ENCODE data around the gene MOG. TPM values are rescaled to one million over a fixed set of nuclear protein-coding genes. Genes with fewer than 3 reads are reported as not detected.

Gene MOG
- total RNA-seq, 1 experiment from 2014 or later: not detected

- Histone ChIP-seq H3K9me3 (replicated peaks) (no peaks in the 10 kb centered on the region), H3K4me1 (replicated peaks) (no peaks in the 10 kb centered on the region), H3K4me3 (no peak overlapping the region), H3K36me3 (no peaks in the 10 kb centered on the region), H3K27ac (no peak overlapping the region), H3K27me3 (replicated peaks) (peaks cover 20% of the 10 kb centered on the region)
- no peak for DNase-seq (ENCODE audit: low read depth in 1 of 2, low spot score in 2 of 2)
These were observed 51.7 kb downstream of the MOG start for GRCh38 chr6:29708432-29709179.

- no peak for DNase-seq (ENCODE audit: low read depth in 1 of 2, low spot score in 2 of 2)
- H3K27me3 ChIP-seq (replicated peaks): peaks cover 20% of the 10 kb centered on the region
- H3K27ac ChIP-seq: no peak overlapping the region
- no peaks in the 10 kb centered on the region for H3K36me3 ChIP-seq
- H3K4me3 ChIP-seq: no peak overlapping the region
- H3K9me3 ChIP-seq (replicated peaks): no peaks in the 10 kb centered on the region
- no peaks in the 10 kb centered on the region for H3K4me1 ChIP-seq (replicated peaks)
These were observed 52.3 kb downstream of the MOG start for GRCh38 chr6:29709188-29709587.

GRCh38 chr6:29710281-29710941 lies 53.5 kb downstream of the MOG start:
- no peak for DNase-seq (ENCODE audit: low read depth in 1 of 2, low spot score in 2 of 2)
- H3K9me3 ChIP-seq (replicated peaks): no peaks in the 10 kb centered on the region
- H3K27me3 ChIP-seq (replicated peaks): peaks cover 21% of the 10 kb centered on the region
- H3K27ac ChIP-seq: no peak overlapping the region
- no peaks in the 10 kb centered on the region for H3K4me1 ChIP-seq (replicated peaks)
- H3K36me3 ChIP-seq: no peaks in the 10 kb centered on the region
- H3K4me3 ChIP-seq: no peak overlapping the region

- no peak for DNase-seq (ENCODE audit: low read depth in 1 of 2, low spot score in 2 of 2)
- Histone ChIP-seq H3K27me3 (replicated peaks) (peaks cover under 1% of the 10 kb centered on the region), H3K27ac (no peak overlapping the region), H3K4me3 (no peak overlapping the region), H3K9me3 (replicated peaks) (0 out of 2 replicates have a peak, but pooled peaks cover 3% of the 10 kb centered on the region), H3K4me1 (replicated peaks) (peaks cover 15% of the 10 kb centered on the region), H3K36me3 (peaks cover 25% of the 10 kb centered on the region)
These were observed 64.0 kb downstream of the MOG start for GRCh38 chr6:29720863-29721262.

Other genes starting within 250 kb of the MOG start
- not detected in 2 replicates for gene OR12D1, start 242.2 kb upstream of the MOG start, total RNA-seq (2014; rRNA removed; shearing (Covaris generic))
- not detected in 2 replicates for gene OR10C1, start 217.8 kb upstream of the MOG start, total RNA-seq (2014; rRNA removed; shearing (Covaris generic))
- not detected in 2 replicates for gene OR11A1, start 200.0 kb upstream of the MOG start, total RNA-seq (2014; rRNA removed; shearing (Covaris generic))
- not detected in 2 replicates for gene OR2H1, start 199.9 kb upstream of the MOG start, total RNA-seq (2014; rRNA removed; shearing (Covaris generic))
- gene MAS1L, start 169.1 kb upstream of the MOG start, total RNA-seq (2014; rRNA removed; shearing (Covaris generic)): not detected in 2 replicates
- gene UBD, start 97.4 kb upstream of the MOG start, total RNA-seq (2014; rRNA removed; shearing (Covaris generic)): 9.9 and 10.2 TPM in 2 replicates
- gene OR2H2, start 72.0 kb upstream of the MOG start, total RNA-seq (2014; rRNA removed; shearing (Covaris generic)): not detected in 2 replicates
- gene GABBR1, start 23.9 kb upstream of the MOG start, total RNA-seq (2014; rRNA removed; shearing (Covaris generic)): 2.8 and 3.5 TPM in 2 replicates
- gene ZFP57, start 24.1 kb downstream of the MOG start, total RNA-seq (2014; rRNA removed; shearing (Covaris generic)): not detected in 2 replicates
- 137 and 176 TPM in 2 replicates for gene HLA-F, start 66.3 kb downstream of the MOG start, total RNA-seq (2014; rRNA removed; shearing (Covaris generic))
- not detected in 2 replicates for gene HLA-G, start 170.7 kb downstream of the MOG start, total RNA-seq (2014; rRNA removed; shearing (Covaris generic))